Neural cell (in vitro differentiated cells): ENCODE results near the gene ACVR1.

Experiments used
- CTCF ChIP-seq: fragments of 450-650 bp; IDR thresholded peaks from 2 replicates; pipeline ENCODE4 v1.5.1; 2014; ENCODE audit warnings: antibody characterized with exemption, mild to moderate bottlenecking, moderate library complexity; ENCODE audit not compliant: poor library complexity, severe bottlenecking
- EP300 ChIP-seq: fragments of 450-650 bp; conservative IDR thresholded peaks from 2 replicates; pipeline ENCODE4 v1.6.1; 2014; ENCODE audit warnings: antibody characterized with exemption, mild to moderate bottlenecking, moderate library complexity; ENCODE audit not compliant: poor library complexity, severe bottlenecking
- RAD21 ChIP-seq: fragments of 450-650 bp; conservative IDR thresholded peaks from 2 replicates; pipeline ENCODE4 v1.6.1; 2014; ENCODE audit warnings: antibody characterized with exemption, mild to moderate bottlenecking, moderate library complexity

- TF ChIP-seq CTCF, result no peak
- TF ChIP-seq EP300, result no peak
- no peak for TF ChIP-seq RAD21
Measured at GRCh38 chr2:157837851-157838441, 38.2 kb downstream of the ACVR1 start.
